Measurements from ENCODE around the gene HOXD9.

DNA sequence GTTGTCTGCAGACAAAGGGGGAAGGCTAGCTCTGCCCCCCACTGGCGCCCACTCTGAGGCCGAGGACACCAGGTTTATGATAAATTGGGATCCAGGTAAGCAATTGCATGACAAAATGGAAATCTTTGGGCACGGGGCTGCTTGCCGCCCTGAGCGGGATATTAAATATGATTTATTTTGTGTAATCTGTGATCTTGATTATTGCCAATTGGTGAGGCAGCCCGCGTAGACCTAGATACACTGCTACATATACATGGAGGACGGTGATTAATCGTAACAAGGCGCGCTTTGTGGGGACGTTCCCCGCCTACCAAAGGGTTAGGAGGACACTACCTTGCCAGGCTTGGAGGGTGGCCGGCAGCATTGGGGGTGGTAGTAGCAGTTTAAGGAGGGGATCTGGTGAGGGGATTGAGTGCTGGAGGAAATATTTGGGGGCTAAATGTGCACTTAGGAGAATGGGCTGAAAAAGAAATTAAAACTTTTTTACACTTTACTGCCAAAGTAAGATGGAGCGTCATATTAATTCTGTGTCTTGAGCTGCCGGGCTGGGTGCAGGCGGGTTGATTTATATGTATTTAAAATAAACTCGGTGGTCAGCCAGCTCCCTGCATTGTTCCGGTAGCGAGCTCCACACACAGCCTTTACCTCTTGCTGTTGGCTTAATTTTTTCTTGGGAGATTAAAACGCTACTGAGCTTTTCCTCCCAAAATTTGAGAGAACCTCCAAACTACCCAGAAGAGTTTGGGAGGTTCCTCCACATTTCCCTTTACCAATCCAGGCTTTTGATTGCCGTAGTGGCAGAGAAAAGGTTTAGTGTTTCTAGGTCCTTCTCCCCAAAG, 38.7 kb downstream of the HOXD9 start:
- TF ChIP-seq, protein P1, sequence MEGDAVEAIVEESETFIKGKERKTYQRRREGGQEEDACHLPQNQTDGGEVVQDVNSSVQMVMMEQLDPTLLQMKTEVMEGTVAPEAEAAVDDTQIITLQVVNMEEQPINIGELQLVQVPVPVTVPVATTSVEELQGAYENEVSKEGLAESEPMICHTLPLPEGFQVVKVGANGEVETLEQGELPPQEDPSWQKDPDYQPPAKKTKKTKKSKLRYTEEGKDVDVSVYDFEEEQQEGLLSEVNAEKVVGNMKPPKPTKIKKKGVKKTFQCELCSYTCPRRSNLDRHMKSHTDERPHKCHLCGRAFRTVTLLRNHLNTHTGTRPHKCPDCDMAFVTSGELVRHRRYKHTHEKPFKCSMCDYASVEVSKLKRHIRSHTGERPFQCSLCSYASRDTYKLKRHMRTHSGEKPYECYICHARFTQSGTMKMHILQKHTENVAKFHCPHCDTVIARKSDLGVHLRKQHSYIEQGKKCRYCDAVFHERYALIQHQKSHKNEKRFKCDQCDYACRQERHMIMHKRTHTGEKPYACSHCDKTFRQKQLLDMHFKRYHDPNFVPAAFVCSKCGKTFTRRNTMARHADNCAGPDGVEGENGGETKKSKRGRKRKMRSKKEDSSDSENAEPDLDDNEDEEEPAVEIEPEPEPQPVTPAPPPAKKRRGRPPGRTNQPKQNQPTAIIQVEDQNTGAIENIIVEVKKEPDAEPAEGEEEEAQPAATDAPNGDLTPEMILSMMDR (IDR thresholded peaks at IDR 0.05): no peak
- no peak for TF ChIP-seq POLR2A (IDR thresholded peaks at IDR 0.05)
- TF ChIP-seq POLR2AphosphoS5 (IDR thresholded peaks at IDR 0.05; ENCODE audit: insufficient read depth in 1 of 2, low read depth in 1 of 2): no peak
